Ascending aorta (tissue), 2 donors: ENCODE data around the gene CKAP5. TPM values are rescaled to one million over a fixed set of nuclear protein-coding genes. Genes with fewer than 3 reads are reported as not detected.

Source experiments
- DNase-seq, 2 donors: peaks; one replicate each; pipeline ENCODE4 v3.0.0-alpha.2; 2019; ENCODE audit warnings: low spot score in 2 of 2
- H3K27ac ChIP-seq, 2 donors: fragments of 200-600 bp; sonication (generic); one replicate each; pipeline ENCODE4 v1.5.1; 2016 to 2017; ENCODE audit warnings: mild to moderate bottlenecking in 1 of 2
- H3K27me3 ChIP-seq: fragments of 200-600 bp; sonication (generic); one replicate; pipeline ENCODE4 v1.5.1; 2017
- H3K36me3 ChIP-seq, 2 donors: fragments of 200-600 bp; sonication (generic); one replicate each; pipeline ENCODE4 v1.5.1; 2016
- H3K4me1 ChIP-seq, 2 donors: fragments of 200-600 bp; sonication (generic); one replicate each; pipeline ENCODE4 v1.5.1; 2016 to 2017; ENCODE audit warnings: mild to moderate bottlenecking in 1 of 2
- H3K4me3 ChIP-seq, 2 donors: fragments of 200-600 bp; sonication (generic); one replicate each; pipeline ENCODE4 v1.5.1; 2016 to 2017; ENCODE audit warnings: mild to moderate bottlenecking in 1 of 2
- H3K9me3 ChIP-seq, 2 donors: fragments of 200-600 bp; sonication (generic); one replicate each; pipeline ENCODE4 v1.5.1; 2016
- CTCF ChIP-seq, 3 experiments: fragments of 200-600 bp in 2 of 3; fragments of 450-650 bp in 1 of 3; sonication (generic) in 2 of 3; IDR thresholded peaks; one replicate each; pipeline ENCODE4 v1.5.1; 2016 to 2019; ENCODE audit warnings: antibody characterized with exemption in 3 of 3, mild to moderate bottlenecking in 1 of 3, moderate library complexity in 1 of 3
- intact Hi-C: fragments of 100-400 bp; cut with DNase I; formaldehyde crosslinking; loops from one replicate; pipeline ENCODE4 v1.15.1; 2023
- total RNA-seq: library from RNA; depleted of rRNA; stranded (reverse); fragments of >200 nt; gene quantifications from one replicate; pipeline ENCODE4 v1.1.0, GENCODE V29; 2016

Gene CKAP5
- total RNA-seq, 1 donor from 2014 or later: 13.5 TPM

- Histone ChIP-seq H3K4me1 (no peaks in the 10 kb centered on the region), H3K36me3 (peaks cover 39 to 67% of the 10 kb centered on the region in 2 donors), H3K27me3 (no peaks in the 10 kb centered on the region), H3K9me3 (no peaks in the 10 kb centered on the region), H3K27ac (peak overlapping the region; percentile 18 to 72), H3K4me3 (no peak overlapping the region)
- no peak for TF ChIP-seq CTCF (IDR thresholded peaks at IDR 0.05)
- intact Hi-C loops: no loop called here
- DNase-seq: peak in 1 of 2 donors; percentile 27
These were observed 103.0 kb downstream of the CKAP5 start for GRCh38 chr11:46743043-46743442.

GRCh38 chr11:46741600-46742484 is 104.2 kb downstream of the CKAP5 start:
- Histone ChIP-seq H3K27me3 (no peaks in the 10 kb centered on the region), H3K4me3 (no peak overlapping the region), H3K36me3 (peaks cover 31 to 55% of the 10 kb centered on the region in 2 donors), H3K9me3 (no peaks in the 10 kb centered on the region), H3K4me1 (no peaks in the 10 kb centered on the region), H3K27ac (peak overlapping the region; percentile 18 to 72)
- DNase-seq: peak in 1 of 2 donors; percentile 48
- intact Hi-C loops: no loop called here
- TF ChIP-seq CTCF (IDR thresholded peaks at IDR 0.05): no peak

- Histone ChIP-seq H3K9me3 (no peaks in the 10 kb centered on the region), H3K27ac (no peak overlapping the region), H3K36me3 (peaks cover 16 to 31% of the 10 kb centered on the region in 2 donors), H3K27me3 (no peaks in the 10 kb centered on the region), H3K4me1 (no peaks in the 10 kb centered on the region), H3K4me3 (no peak overlapping the region)
- intact Hi-C loops: loop anchor here (5.0 kb wide), 1 partner anchor 37 kb away; the partner anchor contains the start of genes ARHGAP1 and ZNF408
- no peak for DNase-seq
- TF ChIP-seq CTCF (IDR thresholded peaks at IDR 0.05): no peak
These were observed 107.2 kb downstream of the CKAP5 start for GRCh38 chr11:46738887-46739286.

GRCh38 chr11:46737699-46738098 is 108.4 kb downstream of the CKAP5 start:
- H3K27ac ChIP-seq: no peak overlapping the region
- no peaks in the 10 kb centered on the region for H3K4me1 ChIP-seq
- no peaks in the 10 kb centered on the region for H3K9me3 ChIP-seq
- peaks cover 4 to 20% of the 10 kb centered on the region in 2 donors for H3K36me3 ChIP-seq
- intact Hi-C loops: loop anchor here (2.0 to 5.0 kb wide), 2 partner anchors 27 to 35 kb away; partner anchors contain the start of genes ARHGAP1 and ZNF408
- H3K27me3 ChIP-seq: no peaks in the 10 kb centered on the region
- no peak for TF ChIP-seq CTCF (IDR thresholded peaks at IDR 0.05)
- no peak overlapping the region for H3K4me3 ChIP-seq
- DNase-seq: no peak

GRCh38 chr11:46736615-46737014 is 109.5 kb downstream of the CKAP5 start:
- Histone ChIP-seq H3K36me3 (peaks cover 3 to 9% of the 10 kb centered on the region in 2 donors), H3K4me1 (no peaks in the 10 kb centered on the region), H3K4me3 (no peak overlapping the region), H3K27me3 (no peaks in the 10 kb centered on the region), H3K27ac (peak overlapping the region in 1 of 2 donors; percentile 4), H3K9me3 (no peaks in the 10 kb centered on the region)
- DNase-seq: no peak
- TF ChIP-seq CTCF (IDR thresholded peaks at IDR 0.05): no peak
- intact Hi-C loops: loop anchor here (2.0 to 5.0 kb wide), 2 partner anchors 26 to 34 kb away; partner anchors contain the start of genes ARHGAP1 and ZNF408
